Epithelial cell of esophagus (primary cell): ENCODE results near the gene WDFY3.
"Not testable (repeated sequence)": the region's sequence is repeated elsewhere in the genome, so short reads cannot be mapped to it uniquely, and the experiment has no call there.

Experiments
- DNase-seq: peaks from one replicate; pipeline ENCODE4 v3.0.0; 2010; ENCODE audit warnings: low read depth
- H3K4me3 ChIP-seq: 2 replicates; pipeline ENCODE4 v1.5.1; 2011; ENCODE audit warnings: mild to moderate bottlenecking, low read length, control low read depth
- TF ChIP-seq, protein P1 (sequence below): IDR thresholded peaks from 2 replicates; pipeline ENCODE4 v1.5.1; 2011; ENCODE audit warnings: low read depth, mild to moderate bottlenecking, low read length, control low read depth, inconsistent platforms; ENCODE audit not compliant: insufficient read depth; ENCODE audit errors: missing control alignments

The WDFY3 gene

DNA sequence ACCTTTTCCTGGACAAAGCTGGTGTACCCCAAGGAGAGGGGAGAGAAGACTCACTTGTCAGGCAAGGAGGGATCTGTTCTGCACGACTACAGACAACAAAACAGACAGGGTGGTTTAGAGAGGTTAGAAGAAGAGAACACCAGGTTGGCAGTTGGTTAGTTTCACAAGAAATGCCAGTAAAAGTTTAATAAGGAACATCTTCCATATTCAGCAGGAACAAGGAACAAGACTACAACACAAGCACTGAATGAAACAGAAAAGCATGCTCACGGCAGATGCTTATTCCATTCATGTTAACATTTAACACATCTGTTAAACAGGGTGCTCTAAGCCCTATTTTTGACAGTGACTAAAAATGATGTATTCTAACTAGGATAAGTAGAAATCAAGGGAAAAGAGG lies 158.2 kb downstream of the WDFY3 start:
- no peak for DNase-seq
- TF ChIP-seq, protein P1, sequence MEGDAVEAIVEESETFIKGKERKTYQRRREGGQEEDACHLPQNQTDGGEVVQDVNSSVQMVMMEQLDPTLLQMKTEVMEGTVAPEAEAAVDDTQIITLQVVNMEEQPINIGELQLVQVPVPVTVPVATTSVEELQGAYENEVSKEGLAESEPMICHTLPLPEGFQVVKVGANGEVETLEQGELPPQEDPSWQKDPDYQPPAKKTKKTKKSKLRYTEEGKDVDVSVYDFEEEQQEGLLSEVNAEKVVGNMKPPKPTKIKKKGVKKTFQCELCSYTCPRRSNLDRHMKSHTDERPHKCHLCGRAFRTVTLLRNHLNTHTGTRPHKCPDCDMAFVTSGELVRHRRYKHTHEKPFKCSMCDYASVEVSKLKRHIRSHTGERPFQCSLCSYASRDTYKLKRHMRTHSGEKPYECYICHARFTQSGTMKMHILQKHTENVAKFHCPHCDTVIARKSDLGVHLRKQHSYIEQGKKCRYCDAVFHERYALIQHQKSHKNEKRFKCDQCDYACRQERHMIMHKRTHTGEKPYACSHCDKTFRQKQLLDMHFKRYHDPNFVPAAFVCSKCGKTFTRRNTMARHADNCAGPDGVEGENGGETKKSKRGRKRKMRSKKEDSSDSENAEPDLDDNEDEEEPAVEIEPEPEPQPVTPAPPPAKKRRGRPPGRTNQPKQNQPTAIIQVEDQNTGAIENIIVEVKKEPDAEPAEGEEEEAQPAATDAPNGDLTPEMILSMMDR, result no peak

DNA sequence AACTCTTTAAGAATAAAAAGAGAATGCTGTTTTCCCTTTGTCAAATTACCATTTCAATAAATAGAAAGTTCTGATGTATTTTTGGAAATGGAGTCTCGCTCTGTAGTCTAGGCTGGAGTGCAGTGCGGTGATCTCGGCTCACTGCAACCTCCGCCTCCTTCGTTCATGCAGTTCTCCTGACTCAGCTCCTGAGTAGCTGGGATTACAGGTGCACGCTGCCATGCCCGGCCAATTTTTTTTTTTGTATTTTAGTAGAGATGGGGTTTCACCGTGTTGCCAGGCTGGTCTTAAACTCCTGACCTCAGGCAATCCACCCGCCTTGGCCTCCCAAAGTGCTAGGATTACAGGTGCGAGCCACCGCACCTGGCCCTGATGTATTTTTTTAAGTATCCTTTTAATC lies 159.9 kb downstream of the WDFY3 start:
- not testable (repeated sequence) for H3K4me3 ChIP-seq, DNase-seq

More for the DNA sequence above, 158.2 kb downstream of the WDFY3 start:
- no peak overlapping the region for H3K4me3 ChIP-seq

DNA sequence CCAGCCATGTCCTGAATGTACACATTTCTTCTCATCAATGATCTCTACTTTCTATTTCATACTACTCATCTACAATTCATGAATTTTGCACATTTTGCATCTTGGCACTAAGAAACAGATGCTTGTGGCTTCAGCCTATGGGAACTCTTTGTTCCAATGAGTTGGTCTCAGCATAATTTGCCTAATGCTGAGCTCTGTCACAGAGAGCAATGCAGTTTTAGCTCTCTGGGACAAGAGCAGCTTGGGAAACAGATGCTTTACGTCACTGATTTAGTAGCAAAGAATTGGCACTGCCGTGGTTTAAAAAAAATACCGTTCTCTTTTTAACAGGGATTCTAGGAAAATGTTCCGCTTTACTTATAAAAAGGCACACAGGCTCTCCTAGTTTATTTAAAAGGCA lies 162.4 kb downstream of the WDFY3 start:
- no peak overlapping the region for H3K4me3 ChIP-seq
- TF ChIP-seq, protein P1, result no peak
- no peak for DNase-seq

DNA sequence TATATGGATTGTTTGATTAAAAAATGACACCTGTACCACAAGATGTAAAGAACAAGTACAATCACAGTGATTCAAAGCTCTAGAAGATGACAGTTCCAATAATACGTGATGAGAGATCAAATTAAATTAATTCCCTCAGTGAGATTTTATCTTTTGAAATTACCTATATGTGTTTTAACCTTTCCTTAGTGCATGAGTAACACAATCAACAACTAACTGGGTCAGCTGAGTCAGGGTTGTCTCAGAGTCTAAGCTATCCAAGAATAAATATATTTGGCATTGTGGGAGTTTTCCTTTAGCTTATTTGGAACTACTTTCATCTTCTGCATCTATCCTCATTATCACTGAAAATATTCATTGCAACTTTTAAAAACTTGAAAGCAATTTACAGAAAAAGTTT lies 162.8 kb downstream of the WDFY3 start:
- H3K4me3 ChIP-seq, result no peak overlapping the region
- TF ChIP-seq, protein P1, result no peak
- peak; percentile 60 for DNase-seq

DNA sequence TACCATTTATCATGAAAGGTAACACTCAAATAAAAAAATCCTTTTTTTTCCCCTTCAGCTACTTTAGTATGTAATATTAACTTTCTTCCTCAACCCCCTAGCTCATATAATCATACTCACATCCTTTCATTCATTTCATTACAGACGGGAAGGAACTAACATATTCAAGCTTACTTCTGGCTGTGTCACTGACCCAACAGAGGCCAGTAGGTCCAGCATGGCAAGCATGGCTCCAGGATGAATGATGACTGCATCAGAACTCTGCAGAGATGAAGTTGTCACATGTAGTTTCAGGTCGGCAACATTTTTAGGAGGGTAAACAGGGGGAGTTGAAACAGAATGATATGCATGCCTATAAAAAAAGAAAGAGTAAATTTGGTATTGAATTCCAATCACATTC lies 163.4 kb downstream of the WDFY3 start:
- no peak overlapping the region for H3K4me3 ChIP-seq
- DNase-seq, result no peak
- TF ChIP-seq, protein P1, result no peak

DNA sequence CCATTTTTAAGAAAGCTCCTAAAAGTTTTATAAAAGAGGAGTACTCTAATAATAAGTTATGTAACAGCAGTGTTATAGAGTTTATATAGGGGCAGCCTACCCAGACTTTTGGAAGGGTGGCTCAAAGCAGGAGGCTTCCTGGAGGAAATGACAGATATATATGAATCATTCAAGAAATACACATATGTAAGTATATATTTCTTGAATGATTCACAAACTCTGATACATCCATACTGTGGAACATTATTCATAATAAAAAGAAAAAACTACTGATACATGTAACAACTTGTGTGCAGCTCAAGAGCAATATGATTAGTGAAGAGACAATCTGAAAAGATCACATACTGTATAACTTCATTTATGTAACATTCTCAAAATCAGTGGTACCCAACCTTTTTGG lies 166.2 kb downstream of the WDFY3 start:
- no peak overlapping the region for H3K4me3 ChIP-seq
- TF ChIP-seq, protein P1, result no peak
- peak; percentile 81 for DNase-seq

DNA sequence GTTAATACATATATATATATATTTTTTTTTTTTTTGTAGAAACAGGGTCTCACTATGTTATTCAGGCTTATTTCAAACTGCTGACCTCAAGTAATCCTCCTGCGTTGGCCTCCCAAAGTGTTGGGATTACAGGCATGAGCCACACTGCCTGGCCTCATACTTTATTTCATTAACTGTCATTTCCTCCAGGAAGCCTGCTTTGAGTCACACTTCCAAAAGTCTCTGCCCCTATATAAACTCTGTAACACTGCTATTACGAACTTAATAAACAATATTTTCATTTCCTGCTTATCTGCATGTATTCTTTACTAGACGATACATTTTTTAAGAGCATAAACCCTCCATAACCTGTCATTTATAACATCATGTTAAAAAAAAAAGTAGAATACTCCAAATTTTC lies 167.2 kb downstream of the WDFY3 start:
- H3K4me3 ChIP-seq, result no peak overlapping the region
- TF ChIP-seq, protein P1, result no peak
- DNase-seq, result no peak

DNA sequence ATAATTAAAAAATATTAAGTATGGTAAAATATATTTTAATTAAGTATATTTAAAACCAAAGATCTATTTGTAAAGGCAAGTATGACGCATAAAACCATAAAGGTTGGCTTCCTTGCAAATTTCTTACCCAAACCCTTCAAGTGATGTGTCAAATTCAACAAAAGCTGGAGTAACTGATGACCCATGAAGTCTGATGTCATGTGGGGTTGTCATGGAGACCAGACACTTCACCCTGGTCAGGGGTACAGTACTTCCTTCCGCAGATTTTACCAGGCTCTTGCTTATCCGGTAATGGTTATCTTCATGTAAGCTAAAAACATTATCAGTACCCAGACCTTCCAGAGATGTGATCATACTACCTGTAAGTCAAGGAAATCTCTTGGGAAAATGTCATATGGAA lies 170.1 kb downstream of the WDFY3 start:
- H3K4me3 ChIP-seq, result no peak overlapping the region
- TF ChIP-seq, protein P1, result no peak
- no peak for DNase-seq
